Activated CD8-positive, alpha-beta memory T cell treated with anti-CD3 and anti-CD28 coated beads for 36 hours (primary cell): ENCODE results near the gene MAD1L1. TPM values are rescaled to one million over a fixed set of nuclear protein-coding genes. Genes with fewer than 3 reads are reported as not detected.

Experiments used
- CTCF ChIA-PET: fragments of 350-600 bp; sonication (Branson Sonifier 250); formaldehyde crosslinking; loops from one replicate; lab custom pipeline; 2021; ENCODE audit warnings: antibody characterized with exemption; lab: Charles Lee
- POLR2A ChIA-PET: fragments of 350-600 bp; sonication (Branson Sonifier 250); formaldehyde crosslinking; loops from one replicate; lab custom pipeline; 2021; ENCODE audit warnings: antibody characterized with exemption; lab: Charles Lee
- total RNA-seq, 2 experiments: library from RNA; stranded (reverse); gene quantifications; one replicate each; pipeline ENCODE4 v1.2.3, GENCODE V29; 2021

The MAD1L1 gene
- total RNA-seq, 2 experiments from 2014 or later, result 39.4 to 40.8 TPM

DNA sequence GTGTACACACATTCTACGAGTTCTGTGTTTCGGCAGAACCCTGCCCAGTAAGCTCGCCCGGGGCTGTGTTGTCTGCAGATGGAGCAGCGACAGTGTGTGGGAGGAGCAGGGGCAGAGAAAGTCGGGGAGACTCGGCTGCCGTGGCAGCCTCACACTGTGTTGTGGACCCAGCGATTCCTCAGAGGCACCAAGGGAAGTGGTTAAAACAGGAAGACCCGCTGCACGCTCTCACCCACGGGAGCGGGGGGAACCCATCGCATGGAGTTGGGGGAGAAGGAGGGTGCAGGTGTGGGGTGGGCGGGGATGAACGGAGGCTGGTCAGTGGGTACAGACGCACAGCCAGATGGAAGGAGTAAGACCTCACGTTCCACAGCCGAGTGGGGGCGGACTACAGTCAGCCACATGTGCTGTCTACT, 312.5 kb downstream of the MAD1L1 start:
- CTCF ChIA-PET, result no interaction called here
- POLR2A ChIA-PET, result interaction anchor here (1.2 kb wide), 1 partner anchor 19 kb away, joined by 3 read pairs; no protein-coding TSS in a partner anchor

DNA sequence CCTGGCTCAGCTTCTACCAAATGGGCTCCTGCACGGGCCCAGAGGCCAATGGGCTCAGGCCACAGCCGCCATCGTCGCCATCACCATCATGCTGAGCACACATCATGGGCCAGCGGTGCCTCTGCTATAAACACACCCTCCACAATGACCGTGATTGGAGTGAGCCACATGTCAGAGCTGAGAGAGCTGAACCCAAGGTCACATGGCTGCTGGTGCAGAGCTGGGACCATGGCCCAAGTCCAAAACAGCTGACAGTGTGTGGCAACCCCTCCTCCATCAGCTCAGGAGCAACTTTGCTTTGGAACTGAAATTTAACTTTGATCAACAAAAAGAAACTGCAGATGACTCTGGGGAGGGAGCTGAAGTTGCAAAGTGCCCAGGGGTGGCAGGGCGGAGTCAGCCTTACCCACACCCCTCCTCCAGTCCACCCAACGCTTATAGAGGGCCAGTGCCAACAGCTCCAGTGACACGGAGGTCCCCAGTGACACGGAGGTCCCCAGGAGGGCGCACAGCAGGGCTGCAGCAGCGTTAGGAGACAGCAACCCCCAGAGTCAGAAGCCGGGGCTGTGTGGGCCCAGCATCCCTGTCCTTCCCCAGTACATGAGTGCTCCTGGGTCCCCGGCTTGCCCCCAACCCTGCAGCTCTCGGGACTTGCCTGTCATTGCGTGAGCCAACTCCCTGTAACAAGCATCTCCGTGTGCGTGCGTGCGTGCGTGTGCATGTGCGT, 313.0 kb downstream of the MAD1L1 start:
- ChIA-PET POLR2A (interaction anchor here (0.5 to 1.2 kb wide), 2 partner anchors 20 to 37 kb away, joined by 3 read pairs; no protein-coding TSS in a partner anchor), CTCF (interaction anchor here (0.6 to 0.8 kb wide), 2 partner anchors 150 to 255 kb away, joined by 3 to 4 read pairs; no protein-coding TSS in a partner anchor)

DNA sequence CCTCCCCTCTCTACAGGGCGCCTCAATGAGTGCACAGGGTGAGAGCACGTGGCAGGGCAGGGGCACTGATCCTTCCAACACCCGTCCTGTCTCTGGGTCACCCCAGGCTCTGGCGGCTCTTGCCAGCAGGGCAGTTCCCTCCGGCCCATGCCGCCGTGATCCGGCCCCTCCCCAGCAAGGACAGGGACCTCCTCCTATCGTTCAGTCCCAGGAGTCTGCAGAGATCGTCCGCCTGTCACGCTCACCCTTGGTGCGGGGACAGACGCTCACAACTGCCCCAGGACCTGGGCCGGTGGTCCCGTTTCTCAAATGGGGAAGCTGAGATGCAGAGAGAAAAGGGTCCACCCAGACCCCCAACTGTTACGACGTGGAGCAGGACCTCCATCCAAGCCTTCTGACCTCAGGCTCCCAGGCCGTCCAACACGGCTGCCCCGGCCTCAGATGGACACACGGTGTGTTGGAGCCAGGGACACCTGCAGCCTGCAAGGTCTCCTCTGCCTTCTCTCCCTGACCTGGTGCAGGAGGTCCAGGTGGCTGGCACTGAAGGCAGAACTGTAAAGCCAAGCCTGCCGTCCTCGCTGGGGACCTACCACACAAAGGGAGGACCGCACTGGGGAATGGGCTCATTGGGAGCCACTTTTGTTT, 313.7 kb downstream of the MAD1L1 start:
- ChIA-PET POLR2A (no interaction called here), CTCF (interaction anchor here (0.6 to 0.8 kb wide), 2 partner anchors 150 to 255 kb away, joined by 3 to 4 read pairs; no protein-coding TSS in a partner anchor)

DNA sequence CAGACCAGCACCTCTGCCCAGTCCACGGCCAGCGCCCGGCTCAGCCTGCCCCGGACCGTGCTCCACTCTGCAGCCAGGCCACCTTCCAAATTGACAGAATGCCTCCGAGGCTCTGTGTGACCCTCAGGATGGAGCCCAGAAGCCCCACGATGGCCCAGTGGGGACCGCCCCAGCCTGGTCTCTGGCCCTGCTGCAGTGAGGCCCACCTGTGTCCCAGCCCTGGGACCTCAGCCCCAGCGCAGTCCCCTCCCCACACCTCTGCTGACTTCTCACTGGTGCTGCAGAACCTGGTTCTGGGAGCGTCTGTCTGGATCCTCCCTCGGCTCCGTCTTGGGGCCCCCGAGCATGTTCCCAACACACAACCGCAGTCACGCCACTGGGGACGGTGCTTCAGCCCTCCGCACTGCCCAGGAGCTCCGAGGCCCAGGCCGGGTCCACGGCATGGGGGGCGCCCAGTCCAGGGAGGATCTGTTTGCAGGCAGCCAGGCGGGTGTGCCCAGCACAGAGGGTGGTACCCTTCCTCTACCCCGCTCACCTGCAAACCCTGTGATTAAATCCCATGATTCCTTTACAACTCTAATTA, 314.6 kb downstream of the MAD1L1 start:
- CTCF ChIA-PET, result no interaction called here

GRCh38 chr7:1917221-1918062, 315.3 kb downstream of the MAD1L1 start:
- ChIA-PET CTCF (no interaction called here), POLR2A (no interaction called here)

More for the DNA sequence above, 314.6 kb downstream of the MAD1L1 start:
- POLR2A ChIA-PET, result no interaction called here

DNA sequence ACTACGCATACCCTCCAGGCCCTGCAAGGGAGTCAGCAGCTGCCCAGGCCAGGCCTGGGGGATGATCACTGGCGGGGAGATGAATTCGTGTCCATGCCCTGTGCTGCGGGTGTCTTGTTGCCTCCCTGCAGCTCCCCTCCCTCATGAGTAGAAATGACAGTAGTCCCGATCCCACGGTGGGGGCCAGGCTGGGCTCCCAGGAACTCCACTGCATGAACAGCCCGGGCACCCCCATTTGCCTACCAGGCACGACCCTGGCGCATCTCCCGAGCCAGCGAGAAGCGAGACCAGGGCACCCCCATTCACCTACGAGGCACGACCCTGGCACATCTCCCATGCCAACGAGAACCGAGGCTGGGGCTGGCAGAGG, 316.2 kb downstream of the MAD1L1 start:
- ChIA-PET POLR2A (no interaction called here), CTCF (no interaction called here)

DNA sequence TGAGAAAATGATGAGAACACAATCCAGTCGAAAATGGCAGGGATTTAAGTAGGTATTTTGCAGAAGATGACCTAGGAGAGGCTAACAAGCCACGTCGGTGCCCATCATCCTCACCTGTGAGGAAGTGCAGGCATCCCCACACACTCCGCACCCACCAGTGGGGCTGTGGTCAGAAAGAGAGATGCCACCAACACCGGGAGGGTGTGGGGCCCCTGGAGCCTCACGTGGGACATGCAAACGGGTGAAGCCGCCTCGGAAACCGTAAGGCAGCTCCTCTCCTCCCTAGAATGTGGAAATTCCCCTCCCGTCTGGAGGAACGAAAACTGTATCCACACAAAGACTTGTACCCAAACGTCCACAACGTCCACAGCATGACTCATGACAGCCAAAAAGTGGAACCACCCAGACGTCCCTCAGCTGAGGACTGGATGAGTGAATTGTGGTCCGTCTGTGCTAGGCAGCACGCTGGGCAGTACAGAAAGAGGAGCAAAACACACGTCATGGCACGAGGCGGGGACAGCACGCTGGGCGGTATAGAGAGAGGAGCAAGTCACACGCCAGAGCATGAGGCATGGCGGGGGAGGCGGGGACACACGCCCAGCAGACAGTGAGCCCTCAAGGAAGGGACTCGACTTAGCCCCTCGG, 316.7 kb downstream of the MAD1L1 start:
- ChIA-PET POLR2A (no interaction called here), CTCF (no interaction called here)

- CTCF ChIA-PET, result no interaction called here
- POLR2A ChIA-PET, result no interaction called here
Observed at GRCh38 chr7:1915326-1915725, 317.4 kb downstream of the MAD1L1 start.

DNA sequence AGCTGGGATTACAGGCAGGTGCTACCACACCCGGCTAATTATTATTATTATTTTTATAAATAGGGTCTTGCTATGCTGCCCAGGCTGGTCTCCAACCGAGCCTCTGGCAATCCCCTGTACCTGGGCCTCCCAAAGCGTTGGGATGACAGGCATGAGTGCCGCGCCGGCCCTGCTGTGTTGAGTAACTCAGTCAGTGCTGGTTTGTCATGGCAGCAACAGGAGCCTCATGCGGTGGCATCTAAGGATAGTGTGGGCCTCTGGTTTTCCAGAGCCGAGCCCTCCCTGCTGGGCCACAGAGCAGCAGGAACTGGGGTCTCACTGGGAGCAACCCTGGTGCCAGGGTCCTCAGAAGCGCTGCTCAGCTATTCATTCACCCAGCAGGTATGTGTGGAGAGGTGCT, 318.0 kb downstream of the MAD1L1 start:
- ChIA-PET CTCF (no interaction called here), POLR2A (no interaction called here)

DNA sequence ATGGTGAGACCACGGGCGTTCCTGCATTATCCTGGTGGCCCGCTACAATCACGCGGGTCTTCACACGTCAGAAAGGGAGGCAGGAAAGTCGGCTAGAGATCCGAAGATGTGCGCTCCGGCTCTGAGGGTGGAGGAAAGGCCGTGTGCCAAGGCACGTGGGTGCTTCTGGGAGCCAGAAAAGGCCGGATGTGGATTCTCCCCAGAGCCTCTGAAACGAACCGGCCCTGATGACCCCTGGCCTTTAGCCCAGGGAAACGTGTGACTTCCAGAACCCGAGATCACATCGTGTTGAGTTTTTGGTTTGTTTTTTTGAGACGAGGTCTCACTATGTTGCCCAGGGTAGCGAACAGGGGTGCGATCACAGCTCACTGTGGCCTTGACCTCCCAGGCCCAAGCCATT, 318.4 kb downstream of the MAD1L1 start:
- CTCF ChIA-PET, result no interaction called here
- POLR2A ChIA-PET, result no interaction called here

DNA sequence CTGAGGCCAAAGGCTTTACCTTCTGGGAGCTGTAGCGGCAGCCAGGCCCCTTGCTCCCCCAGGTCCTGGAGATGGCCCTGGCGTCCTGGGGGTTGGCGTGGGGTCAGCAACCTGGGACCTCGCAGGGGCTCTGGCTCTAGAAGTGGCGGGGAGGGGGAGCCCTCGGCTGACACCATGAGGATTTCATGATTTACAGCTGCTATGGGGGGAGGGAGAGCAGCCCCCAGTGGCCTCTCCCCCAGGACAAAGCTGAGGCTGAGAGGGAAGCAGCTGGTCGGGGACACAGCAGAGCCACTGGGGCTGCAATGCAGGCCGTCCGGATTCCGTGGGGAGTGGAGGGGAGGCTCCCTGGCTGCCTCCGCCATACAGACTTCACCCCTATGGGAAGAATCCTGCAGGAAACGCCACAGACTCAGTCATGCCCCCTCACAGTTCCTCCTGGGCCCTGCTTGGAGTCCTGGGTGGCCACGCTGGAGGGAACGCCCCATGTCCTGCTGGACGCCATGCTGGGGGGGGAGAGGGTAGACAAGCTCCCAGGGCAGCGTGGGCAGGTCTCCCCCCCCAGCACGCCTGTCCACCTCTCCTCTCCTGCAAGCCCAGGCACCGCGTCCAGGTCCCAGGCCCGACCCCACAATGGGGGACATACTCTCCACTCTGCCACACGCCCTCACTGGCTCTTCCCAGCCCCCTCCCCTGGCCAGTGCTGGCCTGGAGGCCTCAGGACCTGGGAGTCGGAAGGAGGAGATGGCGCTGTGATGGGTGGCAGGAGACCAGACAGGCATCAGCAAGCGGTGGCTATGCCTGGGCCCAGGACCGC, 319.1 kb downstream of the MAD1L1 start:
- ChIA-PET CTCF (no interaction called here), POLR2A (no interaction called here)

DNA sequence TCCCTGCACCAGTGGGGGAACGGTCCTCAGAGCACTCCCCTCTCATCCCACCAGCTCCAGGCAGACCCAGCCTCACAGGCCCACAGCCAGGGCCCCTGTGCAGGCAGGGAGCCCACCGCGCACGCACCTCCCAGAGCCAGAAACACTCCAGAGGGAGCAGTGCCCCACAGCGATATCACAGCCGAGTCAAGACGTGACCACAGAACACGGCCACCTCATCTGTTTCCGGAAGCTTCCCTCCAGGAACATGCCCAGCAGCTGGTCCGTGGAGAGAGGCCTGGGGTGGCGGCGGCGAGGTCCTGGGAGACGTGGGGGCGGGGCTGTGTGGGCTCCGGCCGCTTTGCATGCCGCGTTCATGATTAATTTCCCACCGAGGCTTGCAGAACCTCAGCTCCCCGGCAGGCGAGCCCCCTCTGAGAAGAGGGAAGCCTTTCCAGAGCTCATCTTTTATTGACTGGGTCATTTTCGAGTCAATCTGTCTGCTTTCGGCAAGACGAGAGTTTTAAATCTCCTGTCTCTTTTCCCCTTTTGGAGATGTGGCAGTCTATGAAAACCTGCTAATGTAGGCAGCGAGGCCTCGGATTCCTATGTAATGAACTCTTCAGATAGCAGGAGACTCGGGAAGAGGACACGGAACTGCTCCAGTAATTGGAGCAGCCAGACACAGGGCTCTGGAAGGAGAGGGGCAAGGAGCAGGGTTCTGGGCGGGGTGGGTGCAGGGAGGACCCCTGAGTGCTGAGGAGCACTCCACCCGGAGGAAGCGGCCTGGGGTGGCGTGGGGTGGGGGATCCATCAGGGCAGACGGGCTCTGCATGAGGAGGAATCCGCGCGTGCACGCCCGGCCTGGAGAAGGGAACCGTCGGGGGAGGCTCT, 319.9 kb downstream of the MAD1L1 start:
- ChIA-PET CTCF (no interaction called here), POLR2A (no interaction called here)

DNA sequence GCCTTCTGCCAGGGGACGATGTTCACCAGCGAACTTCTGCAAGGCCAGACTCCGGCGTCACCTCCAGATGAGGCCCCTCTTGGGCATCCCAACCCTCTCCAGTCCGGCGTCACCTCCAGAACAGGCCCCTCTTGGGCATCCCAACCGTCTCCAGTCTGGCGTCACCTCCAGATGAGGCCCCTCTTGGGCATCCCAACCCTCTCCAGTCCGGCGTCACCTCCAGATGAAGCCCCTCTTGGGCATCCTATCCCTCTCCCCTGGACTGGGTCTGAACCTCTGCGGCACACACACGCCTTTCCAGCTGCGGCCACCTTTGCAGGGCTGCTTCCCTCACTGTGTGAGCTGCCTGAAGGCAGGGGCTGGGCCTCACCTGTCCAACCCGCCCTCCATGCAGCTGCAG, 321.2 kb downstream of the MAD1L1 start:
- CTCF ChIA-PET, result no interaction called here

DNA sequence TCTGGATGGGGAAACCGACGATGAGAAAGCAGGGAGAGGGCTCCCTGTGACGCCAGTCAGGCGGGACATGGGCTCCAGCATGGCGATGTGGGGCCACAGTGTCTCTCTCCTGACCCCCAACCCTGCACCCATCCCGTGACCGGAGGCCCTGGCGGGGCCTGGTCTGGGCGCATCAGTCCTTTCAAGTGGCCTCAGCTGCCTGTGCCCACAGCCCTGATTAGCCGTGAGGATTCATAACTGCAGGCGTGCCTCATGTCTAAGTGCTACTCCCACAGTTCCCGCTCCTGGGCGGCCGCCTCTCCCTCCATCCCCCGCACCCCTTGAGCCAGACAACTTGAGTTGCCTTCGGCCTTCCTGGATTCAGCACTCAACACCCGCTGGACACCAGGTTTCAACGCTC, 321.9 kb downstream of the MAD1L1 start:
- ChIA-PET POLR2A (no interaction called here), CTCF (no interaction called here)

More for the DNA sequence above, 321.2 kb downstream of the MAD1L1 start:
- POLR2A ChIA-PET, result no interaction called here

- POLR2A ChIA-PET, result no interaction called here
Observed at GRCh38 chr7:1910081-1910685, 322.6 kb downstream of the MAD1L1 start.

DNA sequence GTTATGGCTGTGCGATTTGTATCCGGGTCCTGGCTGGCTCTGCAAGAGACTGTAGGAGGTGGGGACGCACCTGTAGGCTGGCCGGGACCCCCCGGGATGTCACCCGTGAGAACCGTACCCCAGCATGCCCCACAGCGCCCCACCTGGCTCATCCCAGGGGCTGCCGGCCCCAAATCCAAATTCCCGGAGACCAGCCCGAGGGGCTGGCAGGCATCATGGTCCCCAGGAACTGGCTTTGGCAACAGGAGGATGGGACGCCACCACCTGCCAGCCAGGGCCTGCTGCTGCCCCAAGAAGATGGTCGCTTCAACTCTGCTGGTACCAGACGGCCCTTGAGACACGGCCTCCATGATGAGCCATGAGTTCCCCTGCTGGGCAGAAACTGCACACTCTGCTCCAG, 323.3 kb downstream of the MAD1L1 start:
- POLR2A ChIA-PET, result no interaction called here
- CTCF ChIA-PET, result no interaction called here

More at GRCh38 chr7:1910081-1910685, 322.6 kb downstream of the MAD1L1 start:
- CTCF ChIA-PET, result no interaction called here

- ChIA-PET CTCF (no interaction called here), POLR2A (no interaction called here)
Observed at GRCh38 chr7:1908823-1909420, 323.8 kb downstream of the MAD1L1 start.
